Mesenchymal stem cell (in vitro differentiated cells and primary cell): ENCODE measurements around the gene PMEPA1.

Experiments used
- DNase-seq: peaks from one replicate; pipeline ENCODE4 v3.0.0-alpha.2; 2013
- H2AFZ ChIP-seq: one replicate; pipeline ENCODE4 v1.6.1; 2013; ENCODE audit warnings: low read depth, mild to moderate bottlenecking, control low read depth, inconsistent platforms, low read length, moderate library complexity
- H2AK5ac ChIP-seq: 2 replicates; pipeline ENCODE4 v1.6.1; 2013; ENCODE audit warnings: low read length, moderate library complexity, mild to moderate bottlenecking, inconsistent platforms; ENCODE audit not compliant: severe bottlenecking
- H2BK120ac ChIP-seq: one replicate; pipeline ENCODE4 v1.6.1; 2013; ENCODE audit warnings: low read depth, mild to moderate bottlenecking, inconsistent platforms, low read length, moderate library complexity
- H2BK12ac ChIP-seq, 2 experiments: one replicate each; pipeline ENCODE4 v1.6.1; 2013; ENCODE audit warnings: inconsistent platforms in 2 of 2, low read length in 2 of 2, mild to moderate bottlenecking in 2 of 2, moderate library complexity in 2 of 2, control low read depth in 1 of 2
- H2BK15ac ChIP-seq: one replicate; pipeline ENCODE4 v1.6.1; 2013; ENCODE audit warnings: mild to moderate bottlenecking, low read depth, inconsistent platforms; ENCODE audit not compliant: poor library complexity, severe bottlenecking
- H2BK5ac ChIP-seq: 2 replicates; pipeline ENCODE4 v1.6.1; 2013; ENCODE audit warnings: low read depth, mild to moderate bottlenecking, low read length, control low read depth, inconsistent platforms; ENCODE audit not compliant: poor library complexity, severe bottlenecking
- H3K14ac ChIP-seq, 2 experiments: one replicate each; pipeline ENCODE4 v1.6.1; 2013; ENCODE audit warnings: inconsistent platforms in 2 of 2, low read length in 2 of 2, control low read depth in 1 of 2, mild to moderate bottlenecking in 1 of 2, moderate library complexity in 1 of 2
- H3K18ac ChIP-seq, 2 experiments: one replicate each; pipeline ENCODE4 v1.6.1; 2013; ENCODE audit warnings: inconsistent platforms in 2 of 2, low read length in 2 of 2, control low read depth in 1 of 2, low read depth in 1 of 2, mild to moderate bottlenecking in 1 of 2
- H3K23ac ChIP-seq, 2 experiments: one replicate each; pipeline ENCODE4 v1.6.1; 2013; ENCODE audit warnings: inconsistent platforms in 2 of 2, low read length in 2 of 2, mild to moderate bottlenecking in 2 of 2, moderate library complexity in 2 of 2, control low read depth in 1 of 2
- H3K27ac ChIP-seq: 2 replicates; pipeline ENCODE4 v1.5.1; 2013; ENCODE audit warnings: mild to moderate bottlenecking, moderate library complexity, low read length, control low read depth, inconsistent platforms; ENCODE audit not compliant: poor library complexity, severe bottlenecking
- H3K27me3 ChIP-seq, 2 experiments: 2 replicates each; pipeline versions ENCODE4 v1.6.1 to v1.7.0; 2013; ENCODE audit warnings: low read length in 2 of 2, mild to moderate bottlenecking in 2 of 2, moderate library complexity in 2 of 2, control low read depth in 1 of 2, inconsistent platforms in 1 of 2; ENCODE audit not compliant: control insufficient read depth in 1 of 2, insufficient read depth in 1 of 2
- H3K36me3 ChIP-seq, 2 experiments: 2 replicates each; pipeline versions ENCODE4 v1.6.1 to v1.7.0; 2013; ENCODE audit warnings: low read length in 2 of 2, control low read depth in 1 of 2, inconsistent platforms in 1 of 2, low read depth in 1 of 2, mild to moderate bottlenecking in 1 of 2; ENCODE audit not compliant: insufficient read depth in 2 of 2, control insufficient read depth in 1 of 2
- H3K4ac ChIP-seq, 2 experiments: one replicate each; pipeline ENCODE4 v1.6.1; 2013; ENCODE audit warnings: inconsistent platforms in 2 of 2, low read length in 2 of 2, mild to moderate bottlenecking in 2 of 2, moderate library complexity in 2 of 2, control low read depth in 1 of 2, low read depth in 1 of 2
- H3K4me1 ChIP-seq: 2 replicates; pipeline ENCODE4 v1.6.1; 2013; ENCODE audit warnings: low read depth, low read length, control low read depth; ENCODE audit not compliant: control insufficient read depth, insufficient read depth
- H3K4me2 ChIP-seq: 2 replicates; pipeline ENCODE4 v1.6.1; 2013; ENCODE audit warnings: low read length, mild to moderate bottlenecking, inconsistent platforms; ENCODE audit not compliant: poor library complexity, severe bottlenecking
- H3K4me3 ChIP-seq, 2 experiments: 2 replicates each; pipeline versions ENCODE4 v1.5.1 to v1.7.0; 2013; ENCODE audit warnings: low read length in 2 of 2, mild to moderate bottlenecking in 2 of 2, control low read depth in 1 of 2, low read depth in 1 of 2; ENCODE audit not compliant: insufficient read depth in 1 of 2
- H3K79me1 ChIP-seq: replicated peaks from 2 replicates; pipeline ENCODE4 v1.6.1; 2013; ENCODE audit warnings: mild to moderate bottlenecking, control low read depth, low read length, inconsistent platforms; ENCODE audit not compliant: poor library complexity, severe bottlenecking
- H3K9ac ChIP-seq: 2 replicates; pipeline ENCODE4 v1.7.0; 2013; ENCODE audit warnings: mild to moderate bottlenecking, low read length, moderate library complexity
- H3K9me3 ChIP-seq: 2 replicates; pipeline ENCODE4 v1.7.0; 2013; ENCODE audit warnings: mild to moderate bottlenecking, low read length; ENCODE audit not compliant: control insufficient read depth
- H4K8ac ChIP-seq: one replicate; pipeline ENCODE4 v1.6.1; 2013; ENCODE audit warnings: inconsistent platforms, mild to moderate bottlenecking, low read length, moderate library complexity
- H4K91ac ChIP-seq: one replicate; pipeline ENCODE4 v1.6.1; 2013; ENCODE audit warnings: mild to moderate bottlenecking, low read length, inconsistent platforms
- WGBS: methylation state at CpG from one replicate; pipeline ENCODE4 v1.1.7; 2013; ENCODE audit warnings: mixed read lengths; 5-methylcytosine and 5-hydroxymethylcytosine counted together

PMEPA1 gene

GRCh38 chr20:57746832-57747404, 37.1 kb upstream of the PMEPA1 start:
- H2BK12ac ChIP-seq: no peak overlapping the region
- H2BK15ac ChIP-seq: no peak overlapping the region
- H2AK5ac ChIP-seq: no peak overlapping the region
- H2BK120ac ChIP-seq: no peak overlapping the region
- H3K4me2 ChIP-seq: no peak overlapping the region
- no peak overlapping the region for H3K4me3 ChIP-seq
- H3K9me3 ChIP-seq: peaks cover 5% of the 10 kb centered on the region
- WGBS: 67% methylated on average over 6 of the region's 7 CpGs
- H3K14ac ChIP-seq: no peak overlapping the region
- no peak overlapping the region for H2AFZ ChIP-seq
- peaks cover 18 to 71% of the 10 kb centered on the region in 2 experiments for H3K27me3 ChIP-seq
- H2BK5ac ChIP-seq: no peak overlapping the region
- peaks cover 13% of the 10 kb centered on the region for H3K4me1 ChIP-seq
- H3K36me3 ChIP-seq: no peaks in the 10 kb centered on the region
- no peak overlapping the region for H4K91ac ChIP-seq
- no peak overlapping the region for H3K27ac ChIP-seq
- no peak for DNase-seq
- H3K4ac ChIP-seq: no peak overlapping the region
- H4K8ac ChIP-seq: no peak overlapping the region
- H3K79me1 ChIP-seq: no peaks in the 10 kb centered on the region
- H3K23ac ChIP-seq: no peak overlapping the region
- H3K18ac ChIP-seq: no peak overlapping the region
- H3K9ac ChIP-seq: no peak overlapping the region

- H3K4me2 ChIP-seq: no peak overlapping the region
- H3K4me3 ChIP-seq: no peak overlapping the region
- peaks cover 18 to 71% of the 10 kb centered on the region in 2 experiments for H3K27me3 ChIP-seq
- DNase-seq: no peak
- no peaks in the 10 kb centered on the region for H3K79me1 ChIP-seq
- WGBS: 90% methylated on average over 13 of the region's 13 CpGs
- no peak overlapping the region for H3K18ac ChIP-seq
- H2BK120ac ChIP-seq: no peak overlapping the region
- H3K23ac ChIP-seq: no peak overlapping the region
- no peak overlapping the region for H2BK12ac ChIP-seq
- no peak overlapping the region for H4K8ac ChIP-seq
- no peak overlapping the region for H2BK15ac ChIP-seq
- H4K91ac ChIP-seq: no peak overlapping the region
- no peaks in the 10 kb centered on the region for H3K36me3 ChIP-seq
- peaks cover 13% of the 10 kb centered on the region for H3K4me1 ChIP-seq
- H2AK5ac ChIP-seq: no peak overlapping the region
- H3K9ac ChIP-seq: no peak overlapping the region
- no peaks in the 10 kb centered on the region for H3K9me3 ChIP-seq
- no peak overlapping the region for H3K14ac ChIP-seq
- H3K4ac ChIP-seq: no peak overlapping the region
- H2AFZ ChIP-seq: no peak overlapping the region
- H2BK5ac ChIP-seq: no peak overlapping the region
- no peak overlapping the region for H3K27ac ChIP-seq
These were observed 36.4 kb upstream of the PMEPA1 start for GRCh38 chr20:57746201-57746600.

- peaks cover 11% of the 10 kb centered on the region for H3K4me1 ChIP-seq
- no peak overlapping the region for H4K8ac ChIP-seq
- H2AK5ac ChIP-seq: no peak overlapping the region
- H3K4me2 ChIP-seq: no peak overlapping the region
- no peak overlapping the region for H2BK5ac ChIP-seq
- H3K18ac ChIP-seq: no peak overlapping the region
- H4K91ac ChIP-seq: no peak overlapping the region
- peaks cover 11 to 51% of the 10 kb centered on the region in 2 experiments for H3K27me3 ChIP-seq
- 65% methylated on average over 2 of the region's 6 CpGs for WGBS
- no peak overlapping the region for H3K4ac ChIP-seq
- DNase-seq: no peak
- no peak overlapping the region for H3K14ac ChIP-seq
- H3K27ac ChIP-seq: no peak overlapping the region
- H2AFZ ChIP-seq: no peak overlapping the region
- H2BK15ac ChIP-seq: no peak overlapping the region
- no peak overlapping the region for H3K9ac ChIP-seq
- no peaks in the 10 kb centered on the region for H3K79me1 ChIP-seq
- no peaks in the 10 kb centered on the region for H3K36me3 ChIP-seq
- H3K23ac ChIP-seq: no peak overlapping the region
- no peak overlapping the region for H2BK120ac ChIP-seq
- no peak overlapping the region for H2BK12ac ChIP-seq
- no peak overlapping the region for H3K4me3 ChIP-seq
- no peaks in the 10 kb centered on the region for H3K9me3 ChIP-seq
These were observed 34.4 kb upstream of the PMEPA1 start for GRCh38 chr20:57744206-57744605.

GRCh38 chr20:57743450-57744095, 33.8 kb upstream of the PMEPA1 start:
- no peak overlapping the region for H4K8ac ChIP-seq
- H3K9me3 ChIP-seq: no peaks in the 10 kb centered on the region
- DNase-seq: no peak
- H2AFZ ChIP-seq: no peak overlapping the region
- H3K9ac ChIP-seq: no peak overlapping the region
- H4K91ac ChIP-seq: no peak overlapping the region
- H2BK12ac ChIP-seq: no peak overlapping the region
- H3K4me3 ChIP-seq: no peak overlapping the region
- peaks cover 11 to 48% of the 10 kb centered on the region in 2 experiments for H3K27me3 ChIP-seq
- H3K4ac ChIP-seq: no peak overlapping the region
- WGBS: 80% methylated on average over 9 of the region's 10 CpGs
- no peaks in the 10 kb centered on the region for H3K36me3 ChIP-seq
- H2BK120ac ChIP-seq: no peak overlapping the region
- no peaks in the 10 kb centered on the region for H3K79me1 ChIP-seq
- no peak overlapping the region for H3K4me2 ChIP-seq
- peaks cover 5% of the 10 kb centered on the region for H3K4me1 ChIP-seq
- H2AK5ac ChIP-seq: no peak overlapping the region
- no peak overlapping the region for H3K18ac ChIP-seq
- no peak overlapping the region for H3K23ac ChIP-seq
- H3K27ac ChIP-seq: no peak overlapping the region
- H2BK5ac ChIP-seq: no peak overlapping the region
- no peak overlapping the region for H3K14ac ChIP-seq
- H2BK15ac ChIP-seq: no peak overlapping the region
